Measurements from ENCODE around the gene SPTBN2. TPM values are rescaled to one million over a fixed set of nuclear protein-coding genes. Genes with fewer than 3 reads are reported as not detected.
A peak's percentile ranks its signal among the peaks of the same experiment; 100 is the strongest.
"Not testable (repeated sequence)": the region's sequence is repeated elsewhere in the genome, so short reads cannot be mapped to it uniquely, and the experiment has no call there.

The SPTBN2 gene
- total RNA-seq, 4 donors from 2014 or later, result 337 to 544 (median 450) TPM

DNA sequence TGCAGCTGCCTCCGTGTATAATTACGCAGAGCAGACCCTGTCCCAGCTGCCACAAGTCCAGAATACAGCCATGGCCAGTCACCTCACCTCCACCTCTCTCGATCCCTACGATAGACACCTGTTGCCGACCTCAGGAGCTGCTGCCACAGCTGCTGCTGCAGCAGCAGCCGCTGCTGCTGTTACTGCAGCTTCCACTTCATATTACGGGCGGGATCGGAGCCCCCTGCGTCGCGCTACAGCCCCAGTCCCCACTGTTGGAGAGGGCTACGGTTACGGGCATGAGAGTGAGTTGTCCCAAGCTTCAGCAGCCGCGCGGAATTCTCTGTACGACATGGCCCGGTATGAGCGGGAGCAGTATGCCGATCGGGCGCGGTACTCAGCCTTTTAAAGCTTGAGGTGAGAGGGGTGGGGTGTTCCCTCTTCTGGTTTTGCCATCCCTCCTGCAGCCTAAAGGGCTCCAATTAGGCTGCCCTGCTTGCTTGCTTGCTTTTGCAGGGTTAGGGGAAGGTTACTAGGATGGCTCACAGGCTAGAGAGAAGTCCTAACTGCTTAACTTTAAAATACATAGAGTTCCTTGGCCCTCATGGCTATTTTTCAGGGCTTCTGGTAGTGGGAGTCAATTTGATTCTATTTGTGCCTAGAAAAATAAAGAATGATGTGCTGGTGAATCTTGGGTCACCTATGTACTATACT lies 85.1 kb downstream of the SPTBN2 start:
- no peak overlapping the region for H3K4me3 ChIP-seq

DNA sequence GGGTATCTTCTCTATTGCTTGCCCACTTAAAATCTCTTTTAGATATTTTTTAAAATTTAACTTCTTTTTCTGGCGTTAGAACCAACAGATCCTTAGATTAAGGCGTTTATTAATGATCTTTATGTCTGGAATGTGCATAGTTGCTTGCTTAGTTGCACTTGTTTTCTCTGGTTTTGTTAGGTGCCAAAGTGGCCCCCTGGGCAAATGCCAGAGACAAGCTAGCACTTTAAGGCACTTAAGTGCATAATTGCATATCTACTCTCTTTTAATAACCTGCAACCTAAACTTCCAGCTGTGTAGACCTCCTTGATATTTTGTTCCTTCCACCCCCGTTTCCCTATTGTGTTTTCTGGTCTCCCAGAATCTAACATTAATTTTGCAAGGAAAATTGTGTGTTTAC lies 87.2 kb downstream of the SPTBN2 start:
- Histone ChIP-seq H3K4me1 (peaks cover 81% of the 10 kb centered on the region), H3K36me3 (peaks cover 56% of the 10 kb centered on the region), H3K27me3 (no peaks in the 10 kb centered on the region), H3K9me3 (no peaks in the 10 kb centered on the region), H3K27ac (no peak overlapping the region), H3K4me3 (peak overlapping the region; percentile 62)
- 26% methylated on average over 3 of the region's 3 CpGs for WGBS
- DNase-seq (ENCODE audit: low spot score in 2 of 2), result no peak
- TF ChIP-seq POLR2AphosphoS5 (IDR thresholded peaks at IDR 0.05), result no peak
- TF ChIP-seq, protein P1, sequence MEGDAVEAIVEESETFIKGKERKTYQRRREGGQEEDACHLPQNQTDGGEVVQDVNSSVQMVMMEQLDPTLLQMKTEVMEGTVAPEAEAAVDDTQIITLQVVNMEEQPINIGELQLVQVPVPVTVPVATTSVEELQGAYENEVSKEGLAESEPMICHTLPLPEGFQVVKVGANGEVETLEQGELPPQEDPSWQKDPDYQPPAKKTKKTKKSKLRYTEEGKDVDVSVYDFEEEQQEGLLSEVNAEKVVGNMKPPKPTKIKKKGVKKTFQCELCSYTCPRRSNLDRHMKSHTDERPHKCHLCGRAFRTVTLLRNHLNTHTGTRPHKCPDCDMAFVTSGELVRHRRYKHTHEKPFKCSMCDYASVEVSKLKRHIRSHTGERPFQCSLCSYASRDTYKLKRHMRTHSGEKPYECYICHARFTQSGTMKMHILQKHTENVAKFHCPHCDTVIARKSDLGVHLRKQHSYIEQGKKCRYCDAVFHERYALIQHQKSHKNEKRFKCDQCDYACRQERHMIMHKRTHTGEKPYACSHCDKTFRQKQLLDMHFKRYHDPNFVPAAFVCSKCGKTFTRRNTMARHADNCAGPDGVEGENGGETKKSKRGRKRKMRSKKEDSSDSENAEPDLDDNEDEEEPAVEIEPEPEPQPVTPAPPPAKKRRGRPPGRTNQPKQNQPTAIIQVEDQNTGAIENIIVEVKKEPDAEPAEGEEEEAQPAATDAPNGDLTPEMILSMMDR (IDR thresholded peaks at IDR 0.05), result no peak
- TF ChIP-seq EP300 (IDR thresholded peaks at IDR 0.05), result no peak
- TF ChIP-seq POLR2A (IDR thresholded peaks at IDR 0.05), result no peak

More for the DNA sequence above, 85.1 kb downstream of the SPTBN2 start:
- Histone ChIP-seq H3K9me3 (no peaks in the 10 kb centered on the region), H3K36me3 (peaks cover 75% of the 10 kb centered on the region), H3K27ac (no peak overlapping the region), H3K27me3 (no peaks in the 10 kb centered on the region), H3K4me1 (peaks cover 69% of the 10 kb centered on the region)
- 92% methylated on average over 19 of the region's 24 CpGs for WGBS
- TF ChIP-seq POLR2A (IDR thresholded peaks at IDR 0.05) (no peak), POLR2AphosphoS5 (IDR thresholded peaks at IDR 0.05) (no peak), EP300 (IDR thresholded peaks at IDR 0.05) (no peak)
- TF ChIP-seq, protein P1 (IDR thresholded peaks at IDR 0.05), result no peak
- no peak for DNase-seq (ENCODE audit: low spot score in 2 of 2)

DNA sequence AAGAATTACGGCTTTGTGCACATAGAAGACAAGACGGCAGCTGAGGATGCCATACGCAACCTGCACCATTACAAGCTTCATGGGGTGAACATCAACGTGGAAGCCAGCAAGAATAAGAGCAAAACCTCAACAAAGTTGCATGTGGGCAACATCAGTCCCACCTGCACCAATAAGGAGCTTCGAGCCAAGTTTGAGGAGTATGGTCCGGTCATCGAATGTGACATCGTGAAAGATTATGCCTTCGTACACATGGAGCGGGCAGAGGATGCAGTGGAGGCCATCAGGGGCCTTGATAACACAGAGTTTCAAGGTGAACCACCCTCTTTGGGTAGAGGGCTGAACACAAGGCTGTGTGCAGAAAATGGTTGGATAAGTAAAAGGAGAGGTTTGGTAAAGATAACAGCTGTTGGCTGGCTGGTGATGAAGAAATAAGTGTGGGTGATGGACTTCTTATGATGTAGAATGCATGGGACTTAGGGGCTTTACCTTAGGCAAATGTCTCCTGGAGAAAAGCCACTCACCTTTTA lies 89.1 kb downstream of the SPTBN2 start:
- not testable (repeated sequence) for H3K27me3 ChIP-seq; DNase-seq (ENCODE audit: low spot score in 2 of 2); H3K27ac ChIP-seq; H3K9me3 ChIP-seq
- Histone ChIP-seq H3K4me1 (peaks cover 78% of the 10 kb centered on the region), H3K36me3 (peaks cover 36% of the 10 kb centered on the region), H3K4me3 (peak overlapping the region; percentile 62)
- WGBS, result 58% methylated on average over 10 of the region's 10 CpGs

DNA sequence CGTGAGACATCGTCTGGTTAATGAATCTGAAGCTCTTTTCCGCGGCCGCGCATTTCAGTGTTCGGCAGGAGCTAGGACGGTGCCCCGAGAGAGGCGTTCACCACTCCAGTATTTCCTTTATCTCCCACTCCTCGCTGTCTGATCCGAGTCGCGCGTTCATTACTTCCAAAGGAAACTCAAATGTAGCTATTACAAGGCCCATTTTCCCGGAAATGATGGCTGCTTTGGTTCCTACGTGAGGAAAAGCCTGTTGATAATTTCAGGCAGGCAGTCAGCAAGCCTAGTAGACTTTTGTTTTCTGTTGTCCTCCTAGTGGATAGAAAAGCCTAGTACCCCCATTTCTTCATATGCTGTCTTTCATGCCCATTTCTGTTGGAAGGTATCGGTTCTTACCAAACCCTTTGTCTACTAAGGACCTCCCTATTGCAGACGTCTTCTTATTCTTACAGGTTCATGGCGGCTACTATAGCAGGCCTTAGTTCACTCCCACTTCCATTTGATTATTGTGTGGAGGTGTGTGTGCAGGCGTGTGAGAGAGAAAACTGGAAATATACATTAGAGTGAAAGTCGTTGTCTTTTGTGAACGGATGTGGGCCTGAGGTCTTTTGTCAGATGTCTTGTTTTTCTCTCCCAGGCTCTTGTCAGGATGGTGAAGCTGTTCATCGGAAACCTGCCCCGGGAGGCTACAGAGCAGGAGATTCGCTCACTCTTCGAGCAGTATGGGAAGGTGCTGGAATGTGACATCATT lies 89.8 kb downstream of the SPTBN2 start:
- no peak for DNase-seq (ENCODE audit: low spot score in 2 of 2)
- H3K4me1 ChIP-seq, result peaks cover 74% of the 10 kb centered on the region
- 1% methylated on average over 27 of the region's 27 CpGs for WGBS
- peak overlapping the region; percentile 62 for H3K4me3 ChIP-seq
- no peak for TF ChIP-seq POLR2A (IDR thresholded peaks at IDR 0.05)
- TF ChIP-seq, protein P1 (IDR thresholded peaks at IDR 0.05), result no peak
- TF ChIP-seq POLR2AphosphoS5 (IDR thresholded peaks at IDR 0.05), result no peak
- TF ChIP-seq EP300 (IDR thresholded peaks at IDR 0.05), result no peak
- peaks cover 34% of the 10 kb centered on the region for H3K36me3 ChIP-seq
- peak overlapping the region; percentile 87 for H3K27ac ChIP-seq
- no peaks in the 10 kb centered on the region for H3K27me3 ChIP-seq
- H3K9me3 ChIP-seq, result no peaks in the 10 kb centered on the region

DNA sequence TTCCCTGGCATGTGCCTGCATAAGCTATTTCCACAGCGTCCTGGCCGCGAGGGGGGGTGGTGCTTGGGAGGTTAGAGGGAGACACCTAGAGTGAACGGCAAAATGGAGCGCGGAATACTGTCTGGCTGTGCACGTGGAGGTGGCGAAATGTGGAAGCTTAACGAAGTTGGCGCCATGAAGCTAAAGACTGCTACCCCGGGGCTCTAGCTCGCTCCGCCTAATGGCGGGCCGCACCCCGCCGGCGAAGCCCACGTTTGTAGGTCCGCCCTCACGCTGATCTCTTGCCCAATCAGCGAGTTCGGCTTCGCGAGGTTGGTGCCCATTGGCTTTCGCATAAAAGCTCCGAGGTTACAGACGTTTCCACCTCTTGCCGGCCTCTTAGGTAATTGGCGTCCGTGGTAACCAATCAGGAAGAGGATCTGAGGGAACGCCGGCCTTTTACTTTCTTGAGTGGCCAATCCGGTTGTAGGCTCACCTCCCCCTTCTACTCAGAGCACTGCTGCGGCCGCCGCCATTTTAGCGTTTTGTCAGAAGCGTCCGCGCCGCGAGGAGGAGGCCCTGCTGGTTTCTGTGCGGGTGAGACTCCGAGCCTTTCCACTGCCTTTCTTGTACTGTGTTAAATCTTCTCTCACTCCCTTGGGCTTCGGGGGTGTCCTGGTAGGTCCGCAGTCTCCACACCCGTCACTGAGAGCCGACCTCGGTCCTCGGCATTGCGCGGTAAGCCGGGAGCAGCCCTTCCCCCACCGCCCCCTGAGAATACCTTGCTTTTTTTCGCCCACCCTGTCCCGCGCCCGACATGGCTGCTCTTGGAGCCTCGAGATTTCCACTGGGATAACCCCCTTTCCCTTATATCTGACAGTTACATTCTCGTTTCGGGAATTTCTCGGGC lies 90.6 kb downstream of the SPTBN2 start, which contains the start of gene RBM4:
RBM4 (plus strand) TSS at position 527 of the 889 bp plus-strand sequence. CDS start 1,009 bp downstream, outside the sequence.
- peak; percentile 99 for DNase-seq (ENCODE audit: low spot score in 2 of 2)
- H3K4me3 ChIP-seq, result peak within 1 kb of the TSS; percentile 62
- H3K27ac ChIP-seq, result peak within 1 kb of the TSS; percentile 87
- under 1% methylated on average over 38 of the region's 63 CpGs for WGBS
- H3K36me3 ChIP-seq, result peaks cover 27% of the 10 kb centered on the region
- peaks cover 66% of the 10 kb centered on the region for H3K4me1 ChIP-seq
- TF ChIP-seq EP300 (IDR thresholded peaks at IDR 0.05) (no peak), POLR2AphosphoS5 (IDR thresholded peaks at IDR 0.05) (peak; percentile 67 to 95 (median 91)), POLR2A (IDR thresholded peaks at IDR 0.05) (peak; percentile 68 to 89)
- H3K27me3 ChIP-seq, result no peaks in the 10 kb centered on the region
- H3K9me3 ChIP-seq, result no peaks in the 10 kb centered on the region

Measured in suprapubic skin (tissue), 4 donors.